K562 (cell line): ENCODE results near the gene DNAJC17. TPM values are rescaled to one million over a fixed set of nuclear protein-coding genes. Genes with fewer than 3 reads are reported as not detected.

Experiments used
- ATAC-seq: fragments of 200-7000 bp; cut with Tn5 transposase; 3 replicates; pipeline ENCODE4 v1.9.1; 2020; ENCODE audit warnings: moderate library complexity
- BruUV-seq: library from RNA; stranded (reverse); fragments of 400-500 nt; replicated peaks from 2 replicates; lab custom pipeline; 2021; lab: Mats Ljungman, UMichigan
- CTCF ChIA-PET: fragments of 300-600 bp; formaldehyde crosslinking; extraction: SDS; loops from one replicate; lab custom pipeline; 2021; ENCODE audit warnings: low intra/inter-chr PET ratio; lab: Yijun Ruan, JAX
- POLR2A ChIA-PET: fragments of 300-600, 350-650 bp; sonication (Branson Sonifier 250); formaldehyde crosslinking; extraction: SDS; loops from one replicate; lab custom pipeline; 2021; ENCODE audit warnings: antibody characterized with exemption, inconsistent platforms; lab: Yijun Ruan, JAX
- DNase-seq, 4 experiments: peaks; one replicate each; pipeline versions ENCODE4 v3.0.0 to v3.0.0-alpha.2; 2011 to 2018; ENCODE audit warnings: low spot score in 3 of 4, mixed read lengths in 3 of 4; ENCODE audit errors: extremely low read depth in 1 of 4
- FAIRE-seq: peaks from 2 replicates; lab custom pipeline; 2011; peaks lifted over from hg19 to GRCh38; lab: Jason Lieb, UNC
- H2AFZ ChIP-seq: 2 replicates; pipeline ENCODE4 v1.6.0; 2011; ENCODE audit warnings: low read depth, low read length, control low read depth, inconsistent platforms
- H3K27ac ChIP-seq: fragments of 200-600 bp; 3 replicates; pipeline ENCODE4 v1.8.0; 2011; ENCODE audit warnings: low read depth, mild to moderate bottlenecking, control low read depth, inconsistent platforms, low read length, moderate library complexity, mixed read lengths; ENCODE audit errors: extremely low read depth
- H3K27me3 ChIP-seq, 2 experiments: fragments of 300-600 bp in 1 of 2; 2 replicates in 1 of 2; 3 replicates in 1 of 2; pipeline versions ENCODE4 v1.6.0 to v1.8.0; 2011; ENCODE audit warnings: inconsistent platforms in 2 of 2, low read length in 2 of 2, mild to moderate bottlenecking in 1 of 2, mixed read lengths in 1 of 2, moderate library complexity in 1 of 2; ENCODE audit not compliant: control insufficient read depth in 2 of 2, insufficient read depth in 2 of 2
- H3K36me3 ChIP-seq: fragments of 300-600 bp; 3 replicates; pipeline ENCODE4 v1.8.0; 2011; ENCODE audit warnings: mild to moderate bottlenecking, low read length, inconsistent platforms; ENCODE audit not compliant: control insufficient read depth, insufficient read depth
- H3K4me1 ChIP-seq, 2 experiments: fragments of 200-600 bp in 1 of 2; replicated peaks in 1 of 2; 2 replicates in 1 of 2; 3 replicates in 1 of 2; pipeline versions ENCODE4 v1.5.1 to v1.8.0; 2011; ENCODE audit warnings: inconsistent platforms in 2 of 2, low read length in 2 of 2, mild to moderate bottlenecking in 1 of 2, mixed read lengths in 1 of 2, moderate library complexity in 1 of 2; ENCODE audit not compliant: control insufficient read depth in 2 of 2, insufficient read depth in 2 of 2
- H3K4me2 ChIP-seq: 2 replicates; pipeline ENCODE4 v1.6.1; 2011; ENCODE audit warnings: low read length, control low read depth, inconsistent platforms, mixed read lengths; ENCODE audit not compliant: insufficient read depth
- H3K4me3 ChIP-seq: fragments of 200-600 bp; sonication (generic), shearing (Covaris generic); 2 replicates; pipeline ENCODE4 v1.5.1; 2016; ENCODE audit warnings: control low read depth, inconsistent platforms
- H3K79me2 ChIP-seq: fragments of 200-600 bp; 3 replicates; pipeline ENCODE4 v1.8.0; 2011; ENCODE audit warnings: low read length, inconsistent platforms; ENCODE audit not compliant: control insufficient read depth, insufficient read depth
- H3K9ac ChIP-seq, 2 experiments: 2 replicates each; pipeline versions ENCODE4 v1.6.0 to v1.6.1; 2011; ENCODE audit warnings: low read depth in 2 of 2, low read length in 2 of 2, control low read depth in 1 of 2, inconsistent platforms in 1 of 2, mild to moderate bottlenecking in 1 of 2, mixed read lengths in 1 of 2; ENCODE audit not compliant: insufficient read depth in 1 of 2
- H3K9me1 ChIP-seq: one replicate; pipeline ENCODE4 v1.6.0; 2011; ENCODE audit warnings: inconsistent platforms, mild to moderate bottlenecking, low read length, moderate library complexity; ENCODE audit not compliant: control insufficient read depth, insufficient read depth
- H3K9me3 ChIP-seq: replicated peaks from 2 replicates; pipeline ENCODE4 v1.5.1; 2011; ENCODE audit warnings: low read depth, low read length, inconsistent platforms; ENCODE audit not compliant: control insufficient read depth, insufficient read depth
- H4K20me1 ChIP-seq: replicated peaks from 2 replicates; pipeline ENCODE4 v1.6.1; 2011; ENCODE audit warnings: low read length, inconsistent platforms, mixed read lengths; ENCODE audit not compliant: control insufficient read depth, insufficient read depth
- FOSL1 ChIP-seq: fragments of 200-800 bp; sonication (Bioruptor generic); conservative IDR thresholded peaks from 2 replicates; pipeline ENCODE4 v1.6.1; 2016; ENCODE audit warnings: missing genetic modification characterization, missing compliant biosample characterization
- KAT7 ChIP-seq: sonication (generic); formaldehyde crosslinking; IDR thresholded peaks from 2 replicates; pipeline ENCODE4 v1.8.0; 2022; ENCODE audit warnings: missing genetic modification reagents, mild to moderate bottlenecking, borderline replicate concordance
- PHF8 ChIP-seq: fragments of 200-600 bp; sonication (generic); IDR thresholded peaks from 2 replicates; pipeline ENCODE4 v1.6.1; 2012; ENCODE audit warnings: mixed run types, mild to moderate bottlenecking, inconsistent platforms, low read length, moderate library complexity, borderline replicate concordance
- RBFOX2 ChIP-seq: fragments of 200-400 bp; formaldehyde crosslinking; IDR thresholded peaks from 2 replicates; pipeline ENCODE4 v1.6.1; 2017; ENCODE audit warnings: low read depth, mild to moderate bottlenecking, low read length, moderate library complexity
- ZBTB1 ChIP-seq: sonication (generic); formaldehyde crosslinking; IDR thresholded peaks from 2 replicates; pipeline ENCODE4 v1.8.1; 2023; ENCODE audit warnings: missing genetic modification reagents, low read depth, mild to moderate bottlenecking, borderline replicate concordance
- ZFX ChIP-seq: sonication (generic); formaldehyde crosslinking; IDR thresholded peaks from 2 replicates; pipeline ENCODE4 v1.8.0; 2022; ENCODE audit warnings: mild to moderate bottlenecking, missing genetic modification reagents, moderate library complexity
- ZNF282 ChIP-seq: sonication (generic); formaldehyde crosslinking; IDR thresholded peaks from 2 replicates; pipeline ENCODE4 v1.8.1; 2023; ENCODE audit warnings: missing genetic modification reagents
- ZNF311 ChIP-seq: fragments of 250-450 bp; sonication (Bioruptor Pico); IDR thresholded peaks from 2 replicates; pipeline ENCODE4 v1.4.0; 2020; ENCODE audit warnings: mild to moderate bottlenecking, moderate library complexity
- WGBS: fragments of 100-300 bp; shearing (Covaris generic); methylation state at CpG from one replicate; pipeline ENCODE4 v1.1.6; 2016; ENCODE audit warnings: low coverage, mixed read lengths; ENCODE audit not compliant: insufficient coverage; ENCODE audit errors: missing lambda C conversion rate; 5-methylcytosine and 5-hydroxymethylcytosine counted together
- in situ Hi-C: fragments of 300-500 bp; cut with MboI; formaldehyde crosslinking; loops from 4 replicates; pipeline ENCODE4 v1.15.0; 2018; ENCODE audit warnings: inconsistent platforms, mixed read lengths
- intact Hi-C: fragments of 100-400 bp; cut with micrococcal nuclease; formaldehyde crosslinking; loops from 2 replicates; pipeline ENCODE4 v1.14.2; 2022
- polyA plus RNA-seq, 8 experiments: library from polyadenylated mRNA; depleted of rRNA in 4 of 8; stranded (reverse) in 5 of 8; unstranded in 3 of 8; fragments of >200 nt; fragmentation: Nextera tagmentation in 2 of 8; fragmentation: Illumina TruSeq in 1 of 8; extraction: Ambion mirVana in 2 of 8; extraction: Trizol in 1 of 8; gene quantifications; 2 replicates each; pipeline versions ENCODE4 v1.2.1 to v1.2.3, GENCODE V29; 2011 to 2014; ENCODE audit warnings: inconsistent platforms in 1 of 8, missing spikeins in 1 of 8
- total RNA-seq, 7 experiments: library from RNA; depleted of rRNA in 6 of 7; stranded (reverse); fragments of >200 nt in 6 of 7; fragmentation: Illumina TruSeq in 2 of 7; extraction: Trizol in 2 of 7; gene quantifications; 2 replicates each; pipeline versions ENCODE4 v1.2.1 to v1.2.3, GENCODE V29; 2011 to 2021; ENCODE audit warnings: low replicate concordance in 1 of 7

Gene DNAJC17
- total and polyA plus RNA-seq, 9 of the 15 experiments (the other 6 are each of a cell fraction or from before 2014, with no cell fraction given): 2.4 to 79.4 (median 44.2) TPM

DNA sequence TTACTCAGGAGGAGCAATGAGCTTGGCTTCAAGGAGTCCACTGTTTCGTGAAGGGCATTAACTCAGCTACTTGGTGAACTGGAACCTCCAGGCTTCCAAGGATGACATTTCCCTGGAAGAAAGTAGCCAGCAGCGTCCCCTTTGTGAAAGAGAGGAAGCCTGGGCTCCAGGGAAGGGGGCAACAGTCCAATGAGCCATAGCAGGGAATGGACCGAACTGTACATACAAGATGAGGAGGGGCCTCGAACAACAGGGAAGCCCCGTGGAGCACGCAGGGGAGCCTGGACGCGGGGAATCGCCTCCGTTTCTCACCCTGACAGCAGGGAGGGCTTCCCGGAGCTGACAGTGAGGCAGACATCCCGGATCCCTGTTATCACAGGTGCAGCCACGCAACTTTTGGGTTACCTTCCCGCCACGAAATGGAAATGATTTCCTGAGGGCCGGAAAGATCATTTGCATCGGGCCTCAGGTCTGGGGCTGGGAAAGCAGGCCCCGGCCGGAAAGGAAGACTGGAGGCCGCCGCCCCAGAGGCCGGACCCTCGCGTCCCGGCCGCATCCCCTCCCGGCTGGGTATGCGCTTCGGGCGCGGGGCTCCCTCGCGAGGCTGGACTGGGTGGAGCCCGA is 36.1 kb upstream of the DNAJC17 start:
- H3K36me3 ChIP-seq: no peaks in the 10 kb centered on the region
- DNase-seq: peak in 1 of 4 experiments; percentile 9
- H3K4me1 ChIP-seq: peaks cover 29 to 41% of the 10 kb centered on the region in 2 experiments
- no TSS peak for BruUV-seq
- ChIA-PET CTCF (interaction anchor here (0.7 kb wide), 1 partner anchor 59 kb away, joined by 3 read pairs; no protein-coding TSS in a partner anchor), POLR2A (interaction anchor here (0.6 to 1.5 kb wide), 6 partner anchors 8 to 733 kb away, joined by 3 to 5 read pairs (median 4); no protein-coding TSS in a partner anchor)
- peak overlapping the region; percentile 77 for H3K4me2 ChIP-seq
- 50% methylated on average over 27 of the region's 34 CpGs for WGBS
- peak overlapping the region; percentile 52 for H3K4me3 ChIP-seq
- intact Hi-C loops (no loop called here), in situ Hi-C loops (no loop called here)
- FAIRE-seq: no peak
- H3K27ac ChIP-seq: no peak overlapping the region
- H3K9ac ChIP-seq: peak overlapping the region; percentile 31 to 86; a peak in 3 of 4 replicates
- no peaks in the 10 kb centered on the region for H3K9me1 ChIP-seq
- H3K27me3 ChIP-seq: no peaks in the 10 kb centered on the region
- no peaks in the 10 kb centered on the region for H3K79me2 ChIP-seq
- TF ChIP-seq FOSL1 (tag) (no peak), ZNF311 (no peak), ZFX (CRISPR knock-in tag) (peak; percentile 88), RBFOX2 (0 out of 2 replicates have a peak, but pooled peaks have one; percentile 15), ZBTB1 (CRISPR knock-in tag) (peak; percentile 18; the same call in 1 of the 2 replicates), ZNF282 (0 out of 2 replicates have a peak, but pooled peaks have one; percentile 29), KAT7 (CRISPR knock-in tag) (peak; percentile 81; the same call in 1 of the 2 replicates), PHF8 (peak; percentile 53; the same call in 1 of the 2 replicates)
- H4K20me1 ChIP-seq: no peaks in the 10 kb centered on the region
- no peak for ATAC-seq
- peak overlapping the region; percentile 91 for H2AFZ ChIP-seq
- H3K9me3 ChIP-seq: no peaks in the 10 kb centered on the region
